ENCODE measurements around the gene AP5S1. TPM values are rescaled to one million over a fixed set of nuclear protein-coding genes. Genes with fewer than 3 reads are reported as not detected.

Gene AP5S1
- total and polyA plus RNA-seq, 9 of the 15 experiments (the other 6 are each of a cell fraction or from before 2014, with no cell fraction given), result 2.6 to 8.8 (median 4.4) TPM

DNA sequence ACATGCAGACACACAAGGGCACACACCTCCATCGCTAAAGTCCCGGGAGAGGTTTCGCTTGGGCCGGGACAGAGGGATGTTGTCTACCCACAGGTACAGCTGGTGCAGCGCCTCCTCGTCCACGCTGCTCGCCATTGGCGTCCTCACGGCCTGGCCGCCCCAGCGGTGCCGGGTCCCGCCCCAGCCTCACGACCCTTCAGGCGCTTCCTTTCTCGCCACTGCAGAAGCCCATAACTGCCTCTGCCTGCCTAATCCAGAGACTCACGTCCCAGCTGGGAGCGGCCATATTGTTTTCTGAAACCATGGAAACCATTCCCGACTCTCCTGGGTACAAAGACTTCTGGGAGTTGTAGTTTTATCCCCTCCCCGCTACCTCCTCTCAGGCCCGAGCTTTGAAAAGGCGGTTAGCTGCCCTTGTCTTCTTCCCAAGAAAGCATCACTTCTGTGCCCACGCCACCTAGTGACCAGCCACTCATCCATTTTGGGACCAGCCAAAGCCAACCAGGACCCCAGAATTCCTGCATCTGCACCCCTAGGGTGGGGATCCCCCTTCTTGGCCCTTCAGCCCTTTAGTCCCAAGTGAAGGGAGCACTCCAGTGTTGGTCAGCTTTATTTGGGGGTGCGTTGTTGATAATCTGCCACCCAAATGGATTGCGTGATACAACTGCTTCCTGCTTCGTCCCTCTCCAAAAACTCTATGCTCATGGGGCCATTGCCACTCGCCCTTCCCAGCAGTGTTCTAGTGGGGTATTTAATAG is 39.0 kb upstream of the AP5S1 start, which contains the start of gene SPEF1 (continued):
- no peak for TF ChIP-seq ZNF212 (CRISPR knock-in tag; IDR thresholded peaks at IDR 0.05)
- TF ChIP-seq ZNF263 (CRISPR knock-in tag; IDR thresholded peaks at IDR 0.05; ENCODE audit: borderline replicate concordance), result peak; percentile 74
- no peak for TF ChIP-seq CBFB (CRISPR knock-in tag; IDR thresholded peaks at IDR 0.05)
- peak; percentile 93 for TF ChIP-seq HCFC1 (IDR thresholded peaks at IDR 0.05; ENCODE audit: low read depth, low read length)
- no peak for TF ChIP-seq POLR3G (IDR thresholded peaks at IDR 0.05; ENCODE audit: extremely low read depth, insufficient read length, insufficient replicate concordance)
- no peak for TF ChIP-seq ZFP1 (CRISPR knock-in tag; IDR thresholded peaks at IDR 0.05)
- no peak for TF ChIP-seq DLX4 (CRISPR knock-in tag; IDR thresholded peaks at IDR 0.05)
- no peak for TF ChIP-seq FUS (optimal IDR thresholded peaks at IDR 0.05; ENCODE audit: low read depth, low read length)
- no peak for TF ChIP-seq MAZ (CRISPR knock-in tag; conservative IDR thresholded peaks at IDR 0.05 in 1 of 2, IDR thresholded peaks at IDR 0.05 in 1 of 2)
- TF ChIP-seq CHD2 (IDR thresholded peaks at IDR 0.05; ENCODE audit: low read depth, low read length), result no peak
- no peak for TF ChIP-seq ZNF76 (CRISPR knock-in tag; IDR thresholded peaks at IDR 0.05; ENCODE audit: borderline replicate concordance)
- peak; percentile 46; the same call in 1 of the 2 replicates for TF ChIP-seq LCOR (CRISPR knock-in tag; IDR thresholded peaks at IDR 0.05)
- TF ChIP-seq, protein P1, sequence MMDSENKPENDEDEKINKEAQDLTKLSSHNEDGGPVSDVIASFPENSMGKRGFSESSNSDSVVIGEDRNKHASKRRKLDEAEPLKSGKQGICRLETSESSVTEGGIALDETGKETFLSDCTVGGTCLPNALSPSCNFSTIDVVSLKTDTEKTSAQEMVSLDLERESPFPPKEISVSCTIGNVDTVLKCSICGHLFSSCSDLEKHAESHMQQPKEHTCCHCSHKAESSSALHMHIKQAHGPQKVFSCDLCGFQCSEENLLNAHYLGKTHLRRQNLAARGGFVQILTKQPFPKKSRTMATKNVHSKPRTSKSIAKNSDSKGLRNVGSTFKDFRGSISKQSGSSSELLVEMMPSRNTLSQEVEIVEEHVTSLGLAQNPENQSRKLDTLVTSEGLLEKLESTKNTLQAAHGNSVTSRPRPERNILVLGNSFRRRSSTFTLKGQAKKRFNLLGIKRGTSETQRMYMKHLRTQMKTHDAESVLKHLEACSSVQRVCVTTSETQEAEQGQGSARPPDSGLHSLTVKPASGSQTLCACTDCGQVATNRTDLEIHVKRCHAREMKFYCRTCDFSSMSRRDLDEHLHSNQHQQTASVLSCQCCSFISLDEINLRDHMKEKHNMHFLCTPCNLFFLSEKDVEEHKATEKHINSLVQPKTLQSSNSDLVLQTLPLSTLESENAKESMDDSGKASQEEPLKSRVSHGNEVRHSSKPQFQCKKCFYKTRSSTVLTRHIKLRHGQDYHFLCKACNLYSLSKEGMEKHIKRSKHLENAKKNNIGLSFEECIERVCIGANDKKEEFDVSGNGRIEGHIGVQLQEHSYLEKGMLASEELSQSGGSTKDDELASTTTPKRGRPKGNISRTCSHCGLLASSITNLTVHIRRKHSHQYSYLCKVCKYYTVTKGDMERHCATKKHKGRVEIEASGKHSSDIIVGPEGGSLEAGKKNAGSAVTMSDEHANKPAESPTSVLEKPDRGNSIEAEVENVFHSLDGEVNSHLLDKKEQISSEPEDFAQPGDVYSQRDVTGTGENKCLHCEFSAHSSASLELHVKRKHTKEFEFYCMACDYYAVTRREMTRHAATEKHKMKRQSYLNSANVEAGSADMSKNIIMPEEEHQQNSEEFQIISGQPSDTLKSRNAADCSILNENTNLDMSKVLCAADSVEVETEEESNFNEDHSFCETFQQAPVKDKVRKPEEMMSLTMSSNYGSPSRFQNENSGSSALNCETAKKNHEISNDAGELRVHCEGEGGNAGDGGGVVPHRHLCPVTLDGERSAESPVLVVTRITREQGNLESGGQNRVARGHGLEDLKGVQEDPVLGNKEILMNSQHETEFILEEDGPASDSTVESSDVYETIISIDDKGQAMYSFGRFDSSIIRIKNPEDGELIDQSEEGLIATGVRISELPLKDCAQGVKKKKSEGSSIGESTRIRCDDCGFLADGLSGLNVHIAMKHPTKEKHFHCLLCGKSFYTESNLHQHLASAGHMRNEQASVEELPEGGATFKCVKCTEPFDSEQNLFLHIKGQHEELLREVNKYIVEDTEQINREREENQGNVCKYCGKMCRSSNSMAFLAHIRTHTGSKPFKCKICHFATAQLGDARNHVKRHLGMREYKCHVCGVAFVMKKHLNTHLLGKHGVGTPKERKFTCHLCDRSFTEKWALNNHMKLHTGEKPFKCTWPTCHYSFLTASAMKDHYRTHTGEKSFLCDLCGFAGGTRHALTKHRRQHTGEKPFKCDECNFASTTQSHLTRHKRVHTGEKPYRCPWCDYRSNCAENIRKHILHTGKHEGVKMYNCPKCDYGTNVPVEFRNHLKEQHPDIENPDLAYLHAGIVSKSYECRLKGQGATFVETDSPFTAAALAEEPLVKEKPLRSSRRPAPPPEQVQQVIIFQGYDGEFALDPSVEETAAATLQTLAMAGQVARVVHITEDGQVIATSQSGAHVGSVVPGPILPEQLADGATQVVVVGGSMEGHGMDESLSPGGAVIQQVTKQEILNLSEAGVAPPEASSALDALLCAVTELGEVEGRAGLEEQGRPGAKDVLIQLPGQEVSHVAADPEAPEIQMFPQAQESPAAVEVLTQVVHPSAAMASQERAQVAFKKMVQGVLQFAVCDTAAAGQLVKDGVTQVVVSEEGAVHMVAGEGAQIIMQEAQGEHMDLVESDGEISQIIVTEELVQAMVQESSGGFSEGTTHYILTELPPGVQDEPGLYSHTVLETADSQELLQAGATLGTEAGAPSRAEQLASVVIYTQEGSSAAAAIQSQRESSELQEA (IDR thresholded peaks at IDR 0.05; ENCODE audit: low read depth), result no peak
- TF ChIP-seq POLR2B (IDR thresholded peaks at IDR 0.05; ENCODE audit: low read depth, partially characterized antibody), result no peak
- no peak for TF ChIP-seq CBX1 (IDR thresholded peaks at IDR 0.05; ENCODE audit: low read depth)
- no peak for TF ChIP-seq EP400 (IDR thresholded peaks at IDR 0.05)
- no peak for TF ChIP-seq NBN (IDR thresholded peaks at IDR 0.05; ENCODE audit: low read depth)
- TF ChIP-seq ZFP36 (IDR thresholded peaks at IDR 0.05; ENCODE audit: low read depth, low read length, partially characterized antibody), result no peak
- no peak for TF ChIP-seq ZNF717 (CRISPR knock-in tag; IDR thresholded peaks at IDR 0.05)
- TF ChIP-seq NFRKB (IDR thresholded peaks at IDR 0.05; ENCODE audit: low read depth), result no peak
- no peak for TF ChIP-seq BDP1 (IDR thresholded peaks at IDR 0.05; ENCODE audit: insufficient read depth, insufficient read length)
- TF ChIP-seq ZNF239 (CRISPR knock-in tag; IDR thresholded peaks at IDR 0.05), result no peak
- no peak for TF ChIP-seq BACH1 (tag; IDR thresholded peaks at IDR 0.05)

All from K562 (cell line).